NCI-H2171 (cell line): Measurements from ENCODE around the gene DAB1.

Experiments
- DNase-seq: peaks from one replicate; lab custom pipeline; 2025; lab: John Stamatoyannopoulos, UW

Gene DAB1

GRCh38 chr1:57316861-57317260 lies 107.0 kb downstream of the DAB1 start:
- no peak for DNase-seq

- DNase-seq = no peak
Measured at GRCh38 chr1:57316291-57316690, 107.6 kb downstream of the DAB1 start.

- DNase-seq = no peak
Measured at GRCh38 chr1:57312869-57313268, 111.0 kb downstream of the DAB1 start.

GRCh38 chr1:57311411-57311810 lies 112.4 kb downstream of the DAB1 start:
- no peak for DNase-seq

GRCh38 chr1:57311006-57311405 lies 112.9 kb downstream of the DAB1 start:
- no peak for DNase-seq

GRCh38 chr1:57309630-57310029 lies 114.2 kb downstream of the DAB1 start:
- no peak for DNase-seq

GRCh38 chr1:57307392-57308170 lies 116.3 kb downstream of the DAB1 start:
- DNase-seq = peak; percentile 57

- no peak for DNase-seq
Measured at GRCh38 chr1:57304591-57304990, 119.3 kb downstream of the DAB1 start.

- DNase-seq = no peak
Measured at GRCh38 chr1:57302812-57303596, 120.9 kb downstream of the DAB1 start.

GRCh38 chr1:57300186-57300585 lies 123.7 kb downstream of the DAB1 start:
- DNase-seq = no peak

- no peak for DNase-seq
Measured at GRCh38 chr1:57296726-57297250, 127.1 kb downstream of the DAB1 start.

GRCh38 chr1:57295326-57295725 lies 128.5 kb downstream of the DAB1 start:
- no peak for DNase-seq

GRCh38 chr1:57294177-57294576 lies 129.7 kb downstream of the DAB1 start:
- no peak for DNase-seq

GRCh38 chr1:57293214-57293613 lies 130.6 kb downstream of the DAB1 start:
- no peak for DNase-seq

GRCh38 chr1:57289781-57290180 lies 134.1 kb downstream of the DAB1 start:
- DNase-seq = no peak

GRCh38 chr1:57285992-57286391 lies 137.9 kb downstream of the DAB1 start:
- no peak for DNase-seq

- DNase-seq = no peak
Measured at GRCh38 chr1:57282411-57282810, 141.4 kb downstream of the DAB1 start.

GRCh38 chr1:57281324-57281723 lies 142.5 kb downstream of the DAB1 start:
- no peak for DNase-seq

- DNase-seq = no peak
Measured at GRCh38 chr1:57279909-57280666, 143.8 kb downstream of the DAB1 start.

GRCh38 chr1:57278558-57278957 lies 145.3 kb downstream of the DAB1 start:
- no peak for DNase-seq

- DNase-seq = no peak
Measured at GRCh38 chr1:57277681-57278080, 146.2 kb downstream of the DAB1 start.

GRCh38 chr1:57276918-57277317 lies 146.9 kb downstream of the DAB1 start:
- no peak for DNase-seq
